Measurements from ENCODE around the gene ARMC8.

The ARMC8 gene

GRCh38 chr3:138297059-138297607, 110.0 kb downstream of the ARMC8 start:
- no peak for DNase-seq (ENCODE audit: low read depth)
- H3K4me3 ChIP-seq (ENCODE audit: low read depth, low read length): no peak overlapping the region
- in situ Hi-C loops (cut with HindIII; ENCODE audit: low sequenced_read_pairs): no loop called here
- TF ChIP-seq CTCF (IDR thresholded peaks at IDR 0.05; ENCODE audit: low read depth, low read length, missing control alignments): no peak

- no peak for DNase-seq (ENCODE audit: low read depth)
- in situ Hi-C loops (cut with HindIII; ENCODE audit: low sequenced_read_pairs): no loop called here
- H3K4me3 ChIP-seq (ENCODE audit: low read depth, low read length): no peak overlapping the region
- no peak for TF ChIP-seq CTCF (IDR thresholded peaks at IDR 0.05; ENCODE audit: low read depth, low read length, missing control alignments)
These were observed 110.8 kb downstream of the ARMC8 start for GRCh38 chr3:138297876-138298275.

GRCh38 chr3:138300647-138301046, 113.5 kb downstream of the ARMC8 start:
- DNase-seq (ENCODE audit: low read depth): no peak
- no peak for TF ChIP-seq CTCF (IDR thresholded peaks at IDR 0.05; ENCODE audit: low read depth, low read length, missing control alignments)
- in situ Hi-C loops (cut with HindIII; ENCODE audit: low sequenced_read_pairs): no loop called here
- H3K4me3 ChIP-seq (ENCODE audit: low read depth, low read length): no peak overlapping the region

DNA sequence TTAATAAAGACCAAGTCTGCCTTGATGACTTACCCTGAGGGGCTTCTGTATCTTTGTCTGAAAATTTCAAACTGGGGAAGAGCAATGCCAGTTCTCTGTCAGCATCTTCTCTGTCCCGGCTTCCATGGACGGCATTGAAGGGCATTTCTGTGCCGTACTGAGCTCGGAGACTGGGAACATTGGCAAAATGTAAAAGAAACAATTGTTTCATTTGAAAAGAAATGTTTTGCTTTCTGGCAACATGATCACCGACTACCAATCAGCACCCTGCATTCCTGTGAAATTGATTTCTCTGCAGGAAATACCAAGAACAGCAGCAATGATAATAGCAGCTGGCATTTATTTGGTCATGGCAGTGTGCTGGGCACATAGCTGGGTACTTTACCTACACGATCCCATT, 116.4 kb downstream of the ARMC8 start:
- DNase-seq (ENCODE audit: low read depth): no peak
- in situ Hi-C loops (cut with HindIII; ENCODE audit: low sequenced_read_pairs): no loop called here
- TF ChIP-seq CTCF (IDR thresholded peaks at IDR 0.05; ENCODE audit: low read depth, low read length, missing control alignments): no peak
- no peak overlapping the region for H3K4me3 ChIP-seq (ENCODE audit: low read depth, low read length)

DNA sequence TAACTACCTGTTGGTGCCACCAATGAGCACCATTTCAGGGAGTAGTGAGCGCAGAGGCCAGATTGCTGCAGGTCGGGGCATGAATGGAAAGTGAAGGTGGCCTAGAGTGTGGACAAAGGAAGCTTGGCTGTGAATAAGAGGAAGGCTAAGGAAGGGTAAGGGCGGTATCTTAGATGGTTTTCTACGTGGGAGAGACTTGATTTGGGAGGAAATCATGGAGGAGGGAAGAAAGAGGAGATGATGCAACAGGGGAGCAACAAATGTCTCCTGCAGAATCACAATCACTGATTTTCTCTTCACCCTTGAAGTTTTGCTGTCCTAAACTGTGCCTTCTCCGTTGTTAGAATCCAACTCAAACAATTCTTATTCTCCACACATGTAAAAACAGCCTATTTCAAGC, 120.8 kb downstream of the ARMC8 start:
- no peak for TF ChIP-seq CTCF (IDR thresholded peaks at IDR 0.05; ENCODE audit: low read depth, low read length, missing control alignments)
- DNase-seq (ENCODE audit: low read depth): no peak
- in situ Hi-C loops (cut with HindIII; ENCODE audit: low sequenced_read_pairs): no loop called here
- no peak overlapping the region for H3K4me3 ChIP-seq (ENCODE audit: low read depth, low read length)

- TF ChIP-seq CTCF (IDR thresholded peaks at IDR 0.05; ENCODE audit: low read depth, low read length, missing control alignments): no peak
- in situ Hi-C loops (cut with HindIII; ENCODE audit: low sequenced_read_pairs): no loop called here
- DNase-seq (ENCODE audit: low read depth): no peak
- no peak overlapping the region for H3K4me3 ChIP-seq (ENCODE audit: low read depth, low read length)
These were observed 121.7 kb downstream of the ARMC8 start for GRCh38 chr3:138308783-138309182.

DNA sequence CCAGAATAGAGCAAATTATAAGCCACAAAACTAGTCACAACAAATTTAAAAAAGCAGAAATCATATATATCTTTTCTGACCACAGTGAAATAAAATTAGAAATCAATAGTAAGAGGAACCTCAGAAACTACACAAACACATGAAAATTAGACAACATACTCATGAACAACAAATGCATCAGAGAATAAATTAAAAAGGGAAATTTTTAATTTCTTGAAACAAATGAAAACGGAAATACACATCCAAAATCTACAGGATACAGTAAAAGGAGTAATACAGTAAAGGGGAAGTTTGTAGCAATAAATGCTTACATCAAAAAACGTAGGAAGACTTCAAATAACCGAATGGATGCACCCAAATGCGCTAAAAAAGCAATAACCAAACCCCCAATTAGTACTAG, 123.4 kb downstream of the ARMC8 start:
- no peak for DNase-seq (ENCODE audit: low read depth)
- TF ChIP-seq CTCF (IDR thresholded peaks at IDR 0.05; ENCODE audit: low read depth, low read length, missing control alignments): no peak
- in situ Hi-C loops (cut with HindIII; ENCODE audit: low sequenced_read_pairs): no loop called here
- no peak overlapping the region for H3K4me3 ChIP-seq (ENCODE audit: low read depth, low read length)

Measured in astrocyte of the cerebellum (primary cell).